MCF 10A (cell line): ENCODE measurements around the gene ZNF513. TPM values are rescaled to one million over a fixed set of nuclear protein-coding genes. Genes with fewer than 3 reads are reported as not detected.
A peak's percentile ranks its signal among the peaks of the same experiment; 100 is the strongest.

ENCODE experiments used
- BruUV-seq: library from RNA; stranded (reverse); fragments of 400-500 nt; replicated peaks from 2 replicates; lab custom pipeline; 2021; lab: Mats Ljungman, UMichigan
- CTCF ChIA-PET: fragments of 300-600 bp; sonication (Branson Sonifier 250); formaldehyde crosslinking; extraction: SDS; loops from one replicate; lab custom pipeline; 2021; ENCODE audit warnings: antibody characterized with exemption, inconsistent platforms; lab: Yijun Ruan, JAX
- POLR2A ChIA-PET: fragments of 300-600, 350-650 bp; sonication (Branson Sonifier 250); formaldehyde crosslinking; extraction: SDS; loops from one replicate; lab custom pipeline; 2020; ENCODE audit warnings: antibody characterized with exemption, inconsistent platforms; lab: Yijun Ruan, JAX
- DNase-seq: peaks from one replicate; pipeline ENCODE4 v3.0.0-alpha.2; 2018; ENCODE audit not compliant: unreplicated experiment
- H3K27ac Mint-ChIP-seq: one replicate; pipeline ENCODE4 v1.8.0; 2022; ENCODE audit warnings: mild to moderate bottlenecking, low read depth, mixed read lengths; ENCODE audit not compliant: unreplicated experiment
- H3K27me3 Mint-ChIP-seq: one replicate; pipeline ENCODE4 v1.8.0; 2022; ENCODE audit warnings: mixed read lengths; ENCODE audit not compliant: insufficient read depth, unreplicated experiment
- H3K36me3 Mint-ChIP-seq: one replicate; pipeline ENCODE4 v1.8.0; 2022; ENCODE audit warnings: mild to moderate bottlenecking, moderate library complexity, mixed read lengths; ENCODE audit not compliant: insufficient read depth, unreplicated experiment
- H3K4me1 Mint-ChIP-seq: one replicate; pipeline ENCODE4 v1.8.0; 2022; ENCODE audit warnings: mixed read lengths; ENCODE audit not compliant: insufficient read depth, unreplicated experiment
- H3K4me3 Mint-ChIP-seq: one replicate; pipeline ENCODE4 v1.8.0; 2022; ENCODE audit warnings: mild to moderate bottlenecking, moderate library complexity, mixed read lengths; ENCODE audit not compliant: unreplicated experiment
- H3K9me3 Mint-ChIP-seq: one replicate; pipeline ENCODE4 v1.8.0; 2022; ENCODE audit warnings: mixed read lengths; ENCODE audit not compliant: unreplicated experiment
- CTCF ChIP-seq: fragments of 200-600 bp; IDR thresholded peaks from one replicate; pipeline ENCODE4 v1.8.0; 2022; ENCODE audit warnings: antibody characterized with exemption, mild to moderate bottlenecking; ENCODE audit not compliant: unreplicated experiment
- intact Hi-C: fragments of 100-400 bp; cut with micrococcal nuclease; formaldehyde crosslinking; loops from 2 replicates; pipeline ENCODE4 v1.14.1; 2022
- total RNA-seq: library from RNA; stranded (reverse); gene quantifications from 2 replicates; pipeline ENCODE4 v1.2.3, GENCODE V29; 2022

ZNF513 gene
- total RNA-seq, 1 experiment from 2014 or later = 16.2 TPM

GRCh38 chr2:27363933-27364332 is 16.6 kb downstream of the ZNF513 start:
- peaks cover 73% of the 10 kb centered on the region for H3K36me3 Mint-ChIP-seq
- no peaks in the 10 kb centered on the region for H3K9me3 Mint-ChIP-seq
- H3K4me1 Mint-ChIP-seq = peaks cover 6% of the 10 kb centered on the region
- H3K4me3 Mint-ChIP-seq = no peak overlapping the region
- no peak overlapping the region for H3K27ac Mint-ChIP-seq
- TF ChIP-seq CTCF = no peak
- DNase-seq = no peak
- no TSS peak for BruUV-seq
- CTCF ChIA-PET = no interaction called here
- intact Hi-C loops = no loop called here
- POLR2A ChIA-PET = interaction anchor here (0.6 kb wide), 1 partner anchor 41 kb away, joined by 3 read pairs; no protein-coding TSS in a partner anchor
- H3K27me3 Mint-ChIP-seq = no peaks in the 10 kb centered on the region

- no peak for DNase-seq
- intact Hi-C loops = no loop called here
- no peaks in the 10 kb centered on the region for H3K9me3 Mint-ChIP-seq
- H3K36me3 Mint-ChIP-seq = peaks cover 70% of the 10 kb centered on the region
- ChIA-PET CTCF (interaction anchor here (0.7 kb wide), 2 partner anchors 8 to 12 kb away, joined by 3 to 4 read pairs; no protein-coding TSS in a partner anchor), POLR2A (interaction anchor here (0.7 to 1.5 kb wide), 7 partner anchors 9 to 85 kb away, joined by 3 to 4 read pairs (median 3); partner anchors contain the start of gene MPV17)
- no peaks in the 10 kb centered on the region for H3K27me3 Mint-ChIP-seq
- TF ChIP-seq CTCF = no peak
- H3K4me3 Mint-ChIP-seq = no peak overlapping the region
- peaks cover 10% of the 10 kb centered on the region for H3K4me1 Mint-ChIP-seq
- BruUV-seq = no TSS peak
- H3K27ac Mint-ChIP-seq = no peak overlapping the region
These were observed 17.7 kb downstream of the ZNF513 start for GRCh38 chr2:27362678-27363420.

- peaks cover 29% of the 10 kb centered on the region for H3K36me3 Mint-ChIP-seq
- ChIA-PET CTCF (interaction anchor here (0.7 to 1.8 kb wide), 4 partner anchors 13 to 47 kb away, joined by 3 to 21 read pairs (median 4); partner anchors contain the start of gene EIF2B4), POLR2A (interaction anchor here (0.8 to 3.2 kb wide), 17 partner anchors 9 to 1110 kb away, joined by 3 to 148 read pairs (median 9); partner anchors contain the start of genes AGBL5, CCDC121, EIF2B4 and GPN1)
- H3K4me1 Mint-ChIP-seq = peaks cover 31% of the 10 kb centered on the region
- H3K9me3 Mint-ChIP-seq = no peaks in the 10 kb centered on the region
- H3K4me3 Mint-ChIP-seq = peak within 1 kb of the TSS; percentile 90
- TF ChIP-seq CTCF = no peak
- peak within 1 kb of the TSS; percentile 93 for H3K27ac Mint-ChIP-seq
- intact Hi-C loops = loop anchor here (1.0 kb wide), 2 partner anchors 14 to 35 kb away; partner anchors contain the start of genes EIF2B4 and SNX17
- BruUV-seq = no TSS peak
- peak; percentile 97 for DNase-seq
- no peaks in the 10 kb centered on the region for H3K27me3 Mint-ChIP-seq
These were observed 24.0 kb downstream of the ZNF513 start, which contains the start of gene GTF3C2 for GRCh38 chr2:27356382-27357181. Gene GTF3C2 (minus strand): TSS chr2:27356764. CDS start chr2:27343554, 13,210 bp downstream.
